Measurements from ENCODE around the gene ABCC6. TPM values are rescaled to one million over a fixed set of nuclear protein-coding genes. Genes with fewer than 3 reads are reported as not detected.

Gene ABCC6
- total and polyA plus RNA-seq, 2 of the 13 experiments (the other 11 are each of a cell fraction or from before 2014, with no cell fraction given), result 82.4 to 105 TPM

DNA sequence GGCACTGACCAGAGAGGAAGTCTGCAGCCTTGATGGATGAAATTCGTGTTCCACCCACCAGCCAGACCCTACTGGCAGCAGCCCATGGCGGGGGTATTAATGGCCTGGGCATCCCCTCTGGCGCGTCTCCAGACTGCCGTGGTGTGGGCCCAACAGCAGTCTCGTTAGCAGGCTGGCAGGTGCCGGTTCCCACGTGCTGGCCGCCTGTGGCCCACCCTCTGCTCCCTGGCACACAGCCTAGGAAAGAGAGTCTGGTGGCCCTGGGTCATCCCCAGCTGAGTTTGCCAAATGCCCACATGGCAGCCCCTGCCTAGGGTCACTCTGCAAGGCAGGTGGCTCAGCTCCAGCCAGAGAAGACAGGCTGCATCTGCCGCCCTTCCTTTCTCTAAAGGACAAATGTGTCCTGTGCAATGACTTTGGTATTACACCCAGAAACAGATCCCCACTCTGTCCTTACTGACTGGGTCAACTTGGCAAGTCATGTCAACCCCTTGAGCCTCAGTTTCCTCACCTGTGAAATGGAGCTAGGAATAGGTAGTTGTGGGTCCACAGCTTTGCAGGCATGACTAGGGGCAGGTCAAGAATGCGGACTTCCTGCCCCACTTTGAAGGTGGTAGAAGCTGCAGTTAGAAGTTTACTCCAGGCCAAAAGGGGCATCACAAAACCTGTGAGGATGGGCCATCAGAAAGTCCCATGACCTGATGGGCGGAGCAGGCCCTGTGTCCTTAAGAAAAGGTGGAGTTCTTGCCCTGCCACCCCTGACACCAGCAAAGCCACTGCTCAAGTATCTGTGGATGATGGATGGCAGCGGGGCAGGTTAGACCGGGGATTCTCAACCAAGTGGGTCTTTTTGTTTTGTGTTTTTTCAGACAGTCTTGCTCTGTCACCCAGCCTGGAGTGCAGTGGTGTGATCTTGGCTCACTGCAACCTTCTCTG, 76.6 kb downstream of the ABCC6 start (continued):
- TF ChIP-seq, protein P1, sequence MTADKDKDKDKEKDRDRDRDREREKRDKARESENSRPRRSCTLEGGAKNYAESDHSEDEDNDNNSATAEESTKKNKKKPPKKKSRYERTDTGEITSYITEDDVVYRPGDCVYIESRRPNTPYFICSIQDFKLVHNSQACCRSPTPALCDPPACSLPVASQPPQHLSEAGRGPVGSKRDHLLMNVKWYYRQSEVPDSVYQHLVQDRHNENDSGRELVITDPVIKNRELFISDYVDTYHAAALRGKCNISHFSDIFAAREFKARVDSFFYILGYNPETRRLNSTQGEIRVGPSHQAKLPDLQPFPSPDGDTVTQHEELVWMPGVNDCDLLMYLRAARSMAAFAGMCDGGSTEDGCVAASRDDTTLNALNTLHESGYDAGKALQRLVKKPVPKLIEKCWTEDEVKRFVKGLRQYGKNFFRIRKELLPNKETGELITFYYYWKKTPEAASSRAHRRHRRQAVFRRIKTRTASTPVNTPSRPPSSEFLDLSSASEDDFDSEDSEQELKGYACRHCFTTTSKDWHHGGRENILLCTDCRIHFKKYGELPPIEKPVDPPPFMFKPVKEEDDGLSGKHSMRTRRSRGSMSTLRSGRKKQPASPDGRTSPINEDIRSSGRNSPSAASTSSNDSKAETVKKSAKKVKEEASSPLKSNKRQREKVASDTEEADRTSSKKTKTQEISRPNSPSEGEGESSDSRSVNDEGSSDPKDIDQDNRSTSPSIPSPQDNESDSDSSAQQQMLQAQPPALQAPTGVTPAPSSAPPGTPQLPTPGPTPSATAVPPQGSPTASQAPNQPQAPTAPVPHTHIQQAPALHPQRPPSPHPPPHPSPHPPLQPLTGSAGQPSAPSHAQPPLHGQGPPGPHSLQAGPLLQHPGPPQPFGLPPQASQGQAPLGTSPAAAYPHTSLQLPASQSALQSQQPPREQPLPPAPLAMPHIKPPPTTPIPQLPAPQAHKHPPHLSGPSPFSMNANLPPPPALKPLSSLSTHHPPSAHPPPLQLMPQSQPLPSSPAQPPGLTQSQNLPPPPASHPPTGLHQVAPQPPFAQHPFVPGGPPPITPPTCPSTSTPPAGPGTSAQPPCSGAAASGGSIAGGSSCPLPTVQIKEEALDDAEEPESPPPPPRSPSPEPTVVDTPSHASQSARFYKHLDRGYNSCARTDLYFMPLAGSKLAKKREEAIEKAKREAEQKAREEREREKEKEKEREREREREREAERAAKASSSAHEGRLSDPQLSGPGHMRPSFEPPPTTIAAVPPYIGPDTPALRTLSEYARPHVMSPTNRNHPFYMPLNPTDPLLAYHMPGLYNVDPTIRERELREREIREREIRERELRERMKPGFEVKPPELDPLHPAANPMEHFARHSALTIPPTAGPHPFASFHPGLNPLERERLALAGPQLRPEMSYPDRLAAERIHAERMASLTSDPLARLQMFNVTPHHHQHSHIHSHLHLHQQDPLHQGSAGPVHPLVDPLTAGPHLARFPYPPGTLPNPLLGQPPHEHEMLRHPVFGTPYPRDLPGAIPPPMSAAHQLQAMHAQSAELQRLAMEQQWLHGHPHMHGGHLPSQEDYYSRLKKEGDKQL (CRISPR knock-in tag; IDR thresholded peaks at IDR 0.05; ENCODE audit: low read depth), result no peak
- TF ChIP-seq RXRB (CRISPR knock-in tag; IDR thresholded peaks at IDR 0.05; ENCODE audit: borderline replicate concordance) (no peak), HOXA5 (CRISPR knock-in tag; IDR thresholded peaks at IDR 0.05) (no peak), REL (CRISPR knock-in tag; conservative IDR thresholded peaks at IDR 0.05) (no peak), ZFP36 (IDR thresholded peaks at IDR 0.05; ENCODE audit: borderline replicate concordance, low read depth, low read length, partially characterized antibody) (no peak), AGO2 (optimal IDR thresholded peaks at IDR 0.05; ENCODE audit: low read depth, low read length) (peak; percentile 97), POLR2AphosphoS2 (IDR thresholded peaks at IDR 0.05; ENCODE audit: low read depth, low read length) (no peak; the same call in 1 of the 2 replicates), EEA1 (CRISPR knock-in tag; IDR thresholded peaks at IDR 0.05; ENCODE audit: borderline replicate concordance) (no peak)
- TF ChIP-seq, protein P2, sequence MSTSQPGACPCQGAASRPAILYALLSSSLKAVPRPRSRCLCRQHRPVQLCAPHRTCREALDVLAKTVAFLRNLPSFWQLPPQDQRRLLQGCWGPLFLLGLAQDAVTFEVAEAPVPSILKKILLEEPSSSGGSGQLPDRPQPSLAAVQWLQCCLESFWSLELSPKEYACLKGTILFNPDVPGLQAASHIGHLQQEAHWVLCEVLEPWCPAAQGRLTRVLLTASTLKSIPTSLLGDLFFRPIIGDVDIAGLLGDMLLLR (CRISPR knock-in tag; IDR thresholded peaks at IDR 0.05), result no peak
- TF ChIP-seq, protein P3, sequence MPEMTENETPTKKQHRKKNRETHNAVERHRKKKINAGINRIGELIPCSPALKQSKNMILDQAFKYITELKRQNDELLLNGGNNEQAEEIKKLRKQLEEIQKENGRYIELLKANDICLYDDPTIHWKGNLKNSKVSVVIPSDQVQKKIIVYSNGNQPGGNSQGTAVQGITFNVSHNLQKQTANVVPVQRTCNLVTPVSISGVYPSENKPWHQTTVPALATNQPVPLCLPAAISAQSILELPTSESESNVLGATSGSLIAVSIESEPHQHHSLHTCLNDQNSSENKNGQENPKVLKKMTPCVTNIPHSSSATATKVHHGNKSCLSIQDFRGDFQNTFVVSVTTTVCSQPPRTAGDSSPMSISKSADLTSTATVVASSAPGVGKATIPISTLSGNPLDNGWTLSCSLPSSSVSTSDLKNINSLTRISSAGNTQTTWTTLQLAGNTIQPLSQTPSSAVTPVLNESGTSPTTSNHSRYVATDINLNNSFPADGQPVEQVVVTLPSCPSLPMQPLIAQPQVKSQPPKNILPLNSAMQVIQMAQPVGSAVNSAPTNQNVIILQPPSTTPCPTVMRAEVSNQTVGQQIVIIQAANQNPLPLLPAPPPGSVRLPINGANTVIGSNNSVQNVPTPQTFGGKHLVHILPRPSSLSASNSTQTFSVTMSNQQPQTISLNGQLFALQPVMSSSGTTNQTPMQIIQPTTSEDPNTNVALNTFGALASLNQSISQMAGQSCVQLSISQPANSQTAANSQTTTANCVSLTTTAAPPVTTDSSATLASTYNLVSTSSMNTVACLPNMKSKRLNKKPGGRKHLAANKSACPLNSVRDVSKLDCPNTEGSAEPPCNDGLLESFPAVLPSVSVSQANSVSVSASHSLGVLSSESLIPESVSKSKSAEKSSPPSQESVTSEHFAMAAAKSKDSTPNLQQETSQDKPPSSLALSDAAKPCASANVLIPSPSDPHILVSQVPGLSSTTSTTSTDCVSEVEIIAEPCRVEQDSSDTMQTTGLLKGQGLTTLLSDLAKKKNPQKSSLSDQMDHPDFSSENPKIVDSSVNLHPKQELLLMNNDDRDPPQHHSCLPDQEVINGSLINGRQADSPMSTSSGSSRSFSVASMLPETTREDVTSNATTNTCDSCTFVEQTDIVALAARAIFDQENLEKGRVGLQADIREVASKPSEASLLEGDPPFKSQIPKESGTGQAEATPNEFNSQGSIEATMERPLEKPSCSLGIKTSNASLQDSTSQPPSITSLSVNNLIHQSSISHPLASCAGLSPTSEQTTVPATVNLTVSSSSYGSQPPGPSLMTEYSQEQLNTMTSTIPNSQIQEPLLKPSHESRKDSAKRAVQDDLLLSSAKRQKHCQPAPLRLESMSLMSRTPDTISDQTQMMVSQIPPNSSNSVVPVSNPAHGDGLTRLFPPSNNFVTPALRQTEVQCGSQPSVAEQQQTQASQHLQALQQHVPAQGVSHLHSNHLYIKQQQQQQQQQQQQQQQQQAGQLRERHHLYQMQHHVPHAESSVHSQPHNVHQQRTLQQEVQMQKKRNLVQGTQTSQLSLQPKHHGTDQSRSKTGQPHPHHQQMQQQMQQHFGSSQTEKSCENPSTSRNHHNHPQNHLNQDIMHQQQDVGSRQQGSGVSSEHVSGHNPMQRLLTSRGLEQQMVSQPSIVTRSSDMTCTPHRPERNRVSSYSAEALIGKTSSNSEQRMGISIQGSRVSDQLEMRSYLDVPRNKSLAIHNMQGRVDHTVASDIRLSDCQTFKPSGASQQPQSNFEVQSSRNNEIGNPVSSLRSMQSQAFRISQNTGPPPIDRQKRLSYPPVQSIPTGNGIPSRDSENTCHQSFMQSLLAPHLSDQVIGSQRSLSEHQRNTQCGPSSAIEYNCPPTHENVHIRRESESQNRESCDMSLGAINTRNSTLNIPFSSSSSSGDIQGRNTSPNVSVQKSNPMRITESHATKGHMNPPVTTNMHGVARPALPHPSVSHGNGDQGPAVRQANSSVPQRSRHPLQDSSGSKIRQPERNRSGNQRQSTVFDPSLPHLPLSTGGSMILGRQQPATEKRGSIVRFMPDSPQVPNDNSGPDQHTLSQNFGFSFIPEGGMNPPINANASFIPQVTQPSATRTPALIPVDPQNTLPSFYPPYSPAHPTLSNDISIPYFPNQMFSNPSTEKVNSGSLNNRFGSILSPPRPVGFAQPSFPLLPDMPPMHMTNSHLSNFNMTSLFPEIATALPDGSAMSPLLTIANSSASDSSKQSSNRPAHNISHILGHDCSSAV (CRISPR knock-in tag; IDR thresholded peaks at IDR 0.05; ENCODE audit: borderline replicate concordance), result no peak
- TF ChIP-seq, protein P4, sequence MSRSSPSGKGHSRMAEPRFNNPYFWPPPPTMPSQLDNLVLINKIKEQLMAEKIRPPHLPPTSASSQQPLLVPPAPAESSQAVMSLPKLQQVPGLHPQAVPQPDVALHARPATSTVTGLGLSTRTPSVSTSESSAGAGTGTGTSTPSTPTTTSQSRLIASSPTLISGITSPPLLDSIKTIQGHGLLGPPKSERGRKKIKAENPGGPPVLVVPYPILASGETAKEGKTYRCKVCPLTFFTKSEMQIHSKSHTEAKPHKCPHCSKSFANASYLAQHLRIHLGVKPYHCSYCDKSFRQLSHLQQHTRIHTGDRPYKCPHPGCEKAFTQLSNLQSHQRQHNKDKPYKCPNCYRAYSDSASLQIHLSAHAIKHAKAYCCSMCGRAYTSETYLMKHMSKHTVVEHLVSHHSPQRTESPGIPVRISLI (CRISPR knock-in tag; IDR thresholded peaks at IDR 0.05; ENCODE audit: borderline replicate concordance), result no peak

Data from HepG2 (cell line).